ENCODE data around the gene ART1.

DNA sequence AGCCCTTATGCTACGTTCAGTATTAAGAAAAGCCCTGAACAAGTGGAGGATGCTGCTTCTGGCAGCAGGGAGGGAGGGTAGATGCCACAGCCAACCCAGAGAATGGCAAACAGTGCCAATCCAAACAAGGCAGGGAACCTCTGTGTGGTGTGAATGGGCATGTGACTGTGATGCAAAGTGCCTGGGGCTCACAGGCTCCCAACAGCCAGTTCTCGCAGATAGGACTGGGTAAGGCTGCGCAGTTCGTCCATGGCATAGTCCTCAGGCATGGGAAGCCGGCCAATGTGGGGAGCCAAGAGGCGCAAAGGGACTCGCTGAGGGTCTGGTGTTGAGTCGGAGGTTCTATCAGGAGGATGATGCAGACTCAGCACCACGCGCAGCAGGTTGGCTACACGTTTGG is 31.0 kb downstream of the ART1 start:
- TF ChIP-seq, protein P1, sequence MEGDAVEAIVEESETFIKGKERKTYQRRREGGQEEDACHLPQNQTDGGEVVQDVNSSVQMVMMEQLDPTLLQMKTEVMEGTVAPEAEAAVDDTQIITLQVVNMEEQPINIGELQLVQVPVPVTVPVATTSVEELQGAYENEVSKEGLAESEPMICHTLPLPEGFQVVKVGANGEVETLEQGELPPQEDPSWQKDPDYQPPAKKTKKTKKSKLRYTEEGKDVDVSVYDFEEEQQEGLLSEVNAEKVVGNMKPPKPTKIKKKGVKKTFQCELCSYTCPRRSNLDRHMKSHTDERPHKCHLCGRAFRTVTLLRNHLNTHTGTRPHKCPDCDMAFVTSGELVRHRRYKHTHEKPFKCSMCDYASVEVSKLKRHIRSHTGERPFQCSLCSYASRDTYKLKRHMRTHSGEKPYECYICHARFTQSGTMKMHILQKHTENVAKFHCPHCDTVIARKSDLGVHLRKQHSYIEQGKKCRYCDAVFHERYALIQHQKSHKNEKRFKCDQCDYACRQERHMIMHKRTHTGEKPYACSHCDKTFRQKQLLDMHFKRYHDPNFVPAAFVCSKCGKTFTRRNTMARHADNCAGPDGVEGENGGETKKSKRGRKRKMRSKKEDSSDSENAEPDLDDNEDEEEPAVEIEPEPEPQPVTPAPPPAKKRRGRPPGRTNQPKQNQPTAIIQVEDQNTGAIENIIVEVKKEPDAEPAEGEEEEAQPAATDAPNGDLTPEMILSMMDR (IDR thresholded peaks at IDR 0.05), result no peak
- TF ChIP-seq POLR2A (IDR thresholded peaks at IDR 0.05) (no peak), POLR2AphosphoS5 (IDR thresholded peaks at IDR 0.05) (no peak)
